ENCODE measurements around the gene RNF128. TPM values are rescaled to one million over a fixed set of nuclear protein-coding genes. Genes with fewer than 3 reads are reported as not detected.
"Not testable (repeated sequence)": the region's sequence is repeated elsewhere in the genome, so short reads cannot be mapped to it uniquely, and the experiment has no call there.

The RNF128 gene
- total RNA-seq, 1 donor from 2014 or later = 0.36 TPM

DNA sequence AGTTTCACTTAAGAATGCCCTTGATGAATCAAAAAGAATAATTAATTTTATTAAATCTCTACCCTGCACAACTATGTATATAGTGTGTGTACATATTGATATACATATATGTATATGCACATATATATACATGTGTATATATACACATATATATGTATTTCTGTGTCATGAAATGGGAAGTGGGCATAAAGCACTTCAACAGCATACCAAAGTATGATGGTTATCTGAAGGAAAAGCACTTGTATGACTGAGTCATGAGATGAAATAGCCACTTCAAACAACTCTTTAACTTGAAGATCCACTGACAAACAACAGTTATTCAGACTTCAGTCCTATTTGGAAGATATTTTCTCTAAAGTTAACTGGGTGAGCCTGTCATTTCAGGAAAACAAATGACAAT, 16.3 kb downstream of the RNF128 start:
- DNase-seq = no peak
- H3K4me3 ChIP-seq = no peak overlapping the region
- intact Hi-C loops (cut with micrococcal nuclease) = no loop called here
- H3K27me3 ChIP-seq (ENCODE audit: low read depth) = no peaks in the 10 kb centered on the region
- H3K36me3 ChIP-seq = no peaks in the 10 kb centered on the region
- H3K27ac ChIP-seq (replicated peaks) = no peak overlapping the region
- no peaks in the 10 kb centered on the region for H3K9me3 ChIP-seq (replicated peaks)
- TF ChIP-seq, protein P1, sequence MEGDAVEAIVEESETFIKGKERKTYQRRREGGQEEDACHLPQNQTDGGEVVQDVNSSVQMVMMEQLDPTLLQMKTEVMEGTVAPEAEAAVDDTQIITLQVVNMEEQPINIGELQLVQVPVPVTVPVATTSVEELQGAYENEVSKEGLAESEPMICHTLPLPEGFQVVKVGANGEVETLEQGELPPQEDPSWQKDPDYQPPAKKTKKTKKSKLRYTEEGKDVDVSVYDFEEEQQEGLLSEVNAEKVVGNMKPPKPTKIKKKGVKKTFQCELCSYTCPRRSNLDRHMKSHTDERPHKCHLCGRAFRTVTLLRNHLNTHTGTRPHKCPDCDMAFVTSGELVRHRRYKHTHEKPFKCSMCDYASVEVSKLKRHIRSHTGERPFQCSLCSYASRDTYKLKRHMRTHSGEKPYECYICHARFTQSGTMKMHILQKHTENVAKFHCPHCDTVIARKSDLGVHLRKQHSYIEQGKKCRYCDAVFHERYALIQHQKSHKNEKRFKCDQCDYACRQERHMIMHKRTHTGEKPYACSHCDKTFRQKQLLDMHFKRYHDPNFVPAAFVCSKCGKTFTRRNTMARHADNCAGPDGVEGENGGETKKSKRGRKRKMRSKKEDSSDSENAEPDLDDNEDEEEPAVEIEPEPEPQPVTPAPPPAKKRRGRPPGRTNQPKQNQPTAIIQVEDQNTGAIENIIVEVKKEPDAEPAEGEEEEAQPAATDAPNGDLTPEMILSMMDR (IDR thresholded peaks at IDR 0.05; ENCODE audit: borderline replicate concordance) = no peak
- no peaks in the 10 kb centered on the region for H3K4me1 ChIP-seq

DNA sequence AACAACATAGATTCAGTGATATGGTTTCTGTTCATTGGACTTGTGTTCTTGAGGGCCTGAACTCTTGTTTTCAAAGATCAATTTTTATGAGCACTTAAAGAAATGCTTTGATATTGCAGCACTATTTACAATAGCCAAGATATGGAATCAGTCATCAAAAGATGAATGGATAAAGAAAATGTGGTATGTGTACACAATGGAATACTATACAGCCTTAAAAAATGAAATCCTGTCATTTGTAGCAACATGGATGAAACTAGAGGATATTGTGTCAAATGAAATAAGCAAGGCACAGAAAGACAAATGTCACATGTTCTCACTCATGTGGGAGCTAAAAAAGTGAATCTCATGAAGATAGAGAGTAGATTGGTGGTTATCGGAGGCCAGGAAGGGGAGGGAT, 21.9 kb downstream of the RNF128 start:
- TF ChIP-seq, protein P1 (IDR thresholded peaks at IDR 0.05; ENCODE audit: borderline replicate concordance) = no peak
- intact Hi-C loops (cut with micrococcal nuclease) = no loop called here
- Histone ChIP-seq H3K36me3 (no peaks in the 10 kb centered on the region), H3K4me1 (no peaks in the 10 kb centered on the region), H3K27me3 (ENCODE audit: low read depth) (no peaks in the 10 kb centered on the region), H3K27ac (replicated peaks) (no peak overlapping the region), H3K9me3 (replicated peaks) (no peaks in the 10 kb centered on the region), H3K4me3 (no peak overlapping the region)
- no peak for DNase-seq

- intact Hi-C loops (cut with micrococcal nuclease) = no loop called here
- H3K27me3 ChIP-seq (ENCODE audit: low read depth) = no peaks in the 10 kb centered on the region
- H3K9me3 ChIP-seq (replicated peaks) = no peaks in the 10 kb centered on the region
- no peak for DNase-seq
- no peaks in the 10 kb centered on the region for H3K4me1 ChIP-seq
- no peak overlapping the region for H3K4me3 ChIP-seq
- H3K36me3 ChIP-seq = no peaks in the 10 kb centered on the region
- H3K27ac ChIP-seq (replicated peaks) = no peak overlapping the region
- TF ChIP-seq, protein P1 (IDR thresholded peaks at IDR 0.05; ENCODE audit: borderline replicate concordance) = no peak
Measured at GRCh38 chrX:106751407-106751806, 24.9 kb downstream of the RNF128 start.

- intact Hi-C loops (cut with micrococcal nuclease) = no loop called here
- Histone ChIP-seq H3K4me3 (no peak overlapping the region), H3K27me3 (ENCODE audit: low read depth) (no peaks in the 10 kb centered on the region), H3K4me1 (no peaks in the 10 kb centered on the region), H3K36me3 (no peaks in the 10 kb centered on the region), H3K27ac (replicated peaks) (no peak overlapping the region), H3K9me3 (replicated peaks) (no peaks in the 10 kb centered on the region)
- DNase-seq = no peak
- TF ChIP-seq, protein P1 (IDR thresholded peaks at IDR 0.05; ENCODE audit: borderline replicate concordance) = no peak
Measured at GRCh38 chrX:106752101-106752678, 25.7 kb downstream of the RNF128 start.

GRCh38 chrX:106769288-106769687, 42.8 kb downstream of the RNF128 start:
- intact Hi-C loops (cut with micrococcal nuclease); H3K9me3 ChIP-seq (replicated peaks); H3K27me3 ChIP-seq (ENCODE audit: low read depth); H3K27ac ChIP-seq (replicated peaks); H3K36me3 ChIP-seq; DNase-seq; H3K4me3 ChIP-seq; H3K4me1 ChIP-seq: not testable (repeated sequence)

- TF ChIP-seq, protein P1 (IDR thresholded peaks at IDR 0.05; ENCODE audit: borderline replicate concordance) = no peak
- H3K27ac ChIP-seq (replicated peaks) = no peak overlapping the region
- no peak overlapping the region for H3K4me3 ChIP-seq
- H3K27me3 ChIP-seq (ENCODE audit: low read depth) = no peaks in the 10 kb centered on the region
- no peaks in the 10 kb centered on the region for H3K9me3 ChIP-seq (replicated peaks)
- intact Hi-C loops (cut with micrococcal nuclease) = no loop called here
- no peak for DNase-seq
- no peaks in the 10 kb centered on the region for H3K4me1 ChIP-seq
- no peaks in the 10 kb centered on the region for H3K36me3 ChIP-seq
Measured at GRCh38 chrX:106774981-106775380, 48.5 kb downstream of the RNF128 start.
